H4 (cell line): ENCODE measurements around the gene KIFAP3. TPM values are rescaled to one million over a fixed set of nuclear protein-coding genes. Genes with fewer than 3 reads are reported as not detected.

Experiments used
- DNase-seq: peaks from one replicate; pipeline ENCODE4 v3.0.0-alpha.2; 2015; ENCODE audit warnings: low spot score
- total RNA-seq: library from RNA; depleted of rRNA; stranded (reverse); fragments of >200 nt; shearing (Covaris generic); gene quantifications from 2 replicates; pipeline ENCODE4 v1.2.3, GENCODE V29; 2014

The KIFAP3 gene
- total RNA-seq, 1 experiment from 2014 or later, result 17.0 TPM

GRCh38 chr1:169989246-169989645, 85.2 kb downstream of the KIFAP3 start:
- no peak for DNase-seq

GRCh38 chr1:169985757-169986156, 88.7 kb downstream of the KIFAP3 start:
- no peak for DNase-seq

GRCh38 chr1:169974067-169974466, 100.4 kb downstream of the KIFAP3 start:
- DNase-seq, result no peak

GRCh38 chr1:169970114-169970513, 104.4 kb downstream of the KIFAP3 start:
- DNase-seq, result no peak

GRCh38 chr1:169968174-169968573, 106.3 kb downstream of the KIFAP3 start:
- no peak for DNase-seq

GRCh38 chr1:169964206-169964605, 110.3 kb downstream of the KIFAP3 start:
- DNase-seq, result no peak

- no peak for DNase-seq
Observed at GRCh38 chr1:169959686-169960085, 114.8 kb downstream of the KIFAP3 start.

GRCh38 chr1:169958987-169959386, 115.5 kb downstream of the KIFAP3 start:
- no peak for DNase-seq

- DNase-seq, result no peak
Observed at GRCh38 chr1:169957884-169958283, 116.6 kb downstream of the KIFAP3 start.

GRCh38 chr1:169951108-169951507, 123.4 kb downstream of the KIFAP3 start:
- DNase-seq, result no peak

GRCh38 chr1:169949139-169949538, 125.4 kb downstream of the KIFAP3 start:
- DNase-seq, result no peak

- DNase-seq, result no peak
Observed at GRCh38 chr1:169946206-169946605, 128.3 kb downstream of the KIFAP3 start.

- no peak for DNase-seq
Observed at GRCh38 chr1:169945181-169945580, 129.3 kb downstream of the KIFAP3 start.

GRCh38 chr1:169944621-169945020, 129.9 kb downstream of the KIFAP3 start:
- no peak for DNase-seq

- DNase-seq, result no peak
Observed at GRCh38 chr1:169943963-169944526, 130.4 kb downstream of the KIFAP3 start.

- DNase-seq, result peak; percentile 73
Observed at GRCh38 chr1:169941982-169942830, 132.3 kb downstream of the KIFAP3 start.

- DNase-seq, result no peak
Observed at GRCh38 chr1:169933984-169934725, 140.3 kb downstream of the KIFAP3 start.

- DNase-seq, result no peak
Observed at GRCh38 chr1:169931795-169932231, 142.7 kb downstream of the KIFAP3 start.

GRCh38 chr1:169929210-169929526, 145.3 kb downstream of the KIFAP3 start:
- no peak for DNase-seq

GRCh38 chr1:169928438-169929209, 145.9 kb downstream of the KIFAP3 start:
- DNase-seq, result peak; percentile 55

GRCh38 chr1:169925505-169926482, 148.7 kb downstream of the KIFAP3 start:
- peak; percentile 19 for DNase-seq
